GM12878 (cell line): ENCODE results near the gene PYGM. TPM values are rescaled to one million over a fixed set of nuclear protein-coding genes. Genes with fewer than 3 reads are reported as not detected.

Experiments
- ATAC-seq: fragments of 200-7000 bp; cut with Tn5 transposase; 3 replicates; pipeline ENCODE4 v1.9.1; 2020; ENCODE audit warnings: mild to moderate bottlenecking, moderate library complexity
- BruUV-seq: library from RNA; stranded (reverse); fragments of 400-500 nt; replicated peaks from 2 replicates; lab custom pipeline; 2021; lab: Mats Ljungman, UMichigan
- CTCF ChIA-PET: fragments of 300-600 bp; sonication (Branson Sonifier 250); formaldehyde crosslinking; extraction: SDS; loops from one replicate; lab custom pipeline; 2021; ENCODE audit warnings: inconsistent platforms; lab: Yijun Ruan, JAX
- POLR2A ChIA-PET: fragments of 350-600 bp; formaldehyde crosslinking; extraction: SDS; loops from one replicate; lab custom pipeline; 2021; ENCODE audit warnings: inconsistent platforms; lab: Charles Lee
- RAD21 ChIA-PET: fragments of 300-600 bp; sonication (Branson Sonifier 250); formaldehyde crosslinking; loops from one replicate; lab custom pipeline; 2023; ENCODE audit warnings: antibody characterized with exemption; ENCODE audit not compliant: unreplicated experiment; lab: Charles Lee
- SMC1A ChIA-PET: fragments of 300-600 bp; sonication (Branson Sonifier 250); formaldehyde crosslinking; loops from one replicate; lab custom pipeline; 2023; ENCODE audit not compliant: unreplicated experiment, uncharacterized antibody; lab: Charles Lee
- DNase-seq: peaks from one replicate; pipeline ENCODE4 v3.0.0-alpha.2; 2011; ENCODE audit warnings: low read depth, low spot score
- FAIRE-seq: peaks from 3 replicates; lab custom pipeline; 2011; peaks lifted over from hg19 to GRCh38; lab: Jason Lieb, UNC
- H2AFZ ChIP-seq: 2 replicates; pipeline ENCODE4 v1.6.0; 2011; ENCODE audit warnings: low read depth, low read length, control low read depth; ENCODE audit not compliant: control insufficient read depth
- H3K27ac ChIP-seq: 2 replicates; pipeline ENCODE4 v1.5.1; 2011; ENCODE audit warnings: control low read depth; ENCODE audit not compliant: control insufficient read depth, insufficient read depth
- H3K27me3 ChIP-seq, 2 experiments: replicated peaks in 1 of 2; 2 replicates each; pipeline versions ENCODE4 v1.6.0 to v1.6.1; 2011; ENCODE audit warnings: low read length in 1 of 2; ENCODE audit not compliant: control insufficient read depth in 2 of 2, insufficient read depth in 2 of 2
- H3K36me3 ChIP-seq, 2 experiments: 2 replicates each; pipeline ENCODE4 v1.5.1; 2011; ENCODE audit warnings: low read length in 1 of 2; ENCODE audit not compliant: control insufficient read depth in 2 of 2, insufficient read depth in 2 of 2
- H3K4me1 ChIP-seq: 2 replicates; pipeline ENCODE4 v1.6.1; 2011; ENCODE audit warnings: mild to moderate bottlenecking, low read length, moderate library complexity, mixed read lengths; ENCODE audit not compliant: control insufficient read depth, insufficient read depth
- H3K4me2 ChIP-seq: 2 replicates; pipeline ENCODE4 v1.6.0; 2011; ENCODE audit warnings: control low read depth; ENCODE audit not compliant: control insufficient read depth, insufficient read depth
- H3K4me3 ChIP-seq: fragments of 200-600 bp; sonication (generic); 2 replicates; pipeline ENCODE4 v1.5.1; 2016
- H3K79me2 ChIP-seq: 2 replicates; pipeline ENCODE4 v1.6.0; 2011; ENCODE audit warnings: low read length; ENCODE audit not compliant: control insufficient read depth, insufficient read depth
- H3K9ac ChIP-seq: 2 replicates; pipeline ENCODE4 v1.8.0; 2011; ENCODE audit warnings: low read length, control low read depth, mixed read lengths; ENCODE audit not compliant: control insufficient read depth, insufficient read depth
- H3K9me3 ChIP-seq: replicated peaks from 3 replicates; pipeline ENCODE4 v1.5.1; 2011; ENCODE audit warnings: mild to moderate bottlenecking, low read length; ENCODE audit not compliant: control insufficient read depth, insufficient read depth
- H4K20me1 ChIP-seq: 2 replicates; pipeline ENCODE4 v1.6.0; 2011; ENCODE audit not compliant: control insufficient read depth, insufficient read depth
- CHD4 ChIP-seq: fragments of 200-600 bp; sonication (generic); IDR thresholded peaks from 2 replicates; pipeline ENCODE4 v1.6.1; 2016; ENCODE audit warnings: mild to moderate bottlenecking
- ELK1 ChIP-seq: IDR thresholded peaks from 2 replicates; pipeline ENCODE4 v1.6.1; 2012; ENCODE audit warnings: low read depth, low read length, improper control_type of control experiment
- KAT2A ChIP-seq: conservative IDR thresholded peaks from 2 replicates; pipeline ENCODE4 v1.6.1; 2011; ENCODE audit warnings: low read depth, low read length; ENCODE audit not compliant: control insufficient read depth
- MAX ChIP-seq: IDR thresholded peaks from 2 replicates; pipeline ENCODE4 v1.6.1; 2012; ENCODE audit warnings: low read depth, low read length, improper control_type of control experiment
- MYC ChIP-seq: IDR thresholded peaks from 2 replicates; pipeline ENCODE4 v1.6.1; 2011; ENCODE audit warnings: mild to moderate bottlenecking, low read length, moderate library complexity, inconsistent platforms; ENCODE audit not compliant: insufficient read depth, insufficient replicate concordance, insufficient read length, severe bottlenecking
- PBX3 ChIP-seq: IDR thresholded peaks from 2 replicates; pipeline ENCODE4 v1.6.1; 2011; ENCODE audit warnings: mild to moderate bottlenecking, low read depth, low read length, moderate library complexity; ENCODE audit not compliant: insufficient replicate concordance
- SIN3A ChIP-seq: IDR thresholded peaks from 2 replicates; pipeline ENCODE4 v1.6.1; 2012; ENCODE audit warnings: low read depth, low read length, improper control_type of control experiment
- TAF1 ChIP-seq: IDR thresholded peaks from 2 replicates; pipeline ENCODE4 v1.6.1; 2011; ENCODE audit warnings: mild to moderate bottlenecking, low read depth, low read length, borderline replicate concordance
- TARDBP ChIP-seq: IDR thresholded peaks from 2 replicates; pipeline ENCODE4 v1.6.1; 2016; ENCODE audit warnings: borderline replicate concordance
- YBX1 ChIP-seq: fragments of 450-650 bp; IDR thresholded peaks from 2 replicates; pipeline ENCODE4 v1.6.1; 2016; ENCODE audit warnings: antibody characterized with exemption
- WGBS: methylation state at CpG from one replicate; pipeline ENCODE4 v1.1.6; 2016; ENCODE audit warnings: low lambda C conversion rate; ENCODE audit not compliant: insufficient replicate concordance, insufficient coverage; ENCODE audit errors: missing lambda C conversion rate; 5-methylcytosine and 5-hydroxymethylcytosine counted together
- in situ Hi-C: fragments of 300-500 bp; cut with MboI; formaldehyde crosslinking; loops from 9 replicates; pipeline ENCODE4 v1.14.3; 2018; ENCODE audit warnings: mixed read lengths
- intact Hi-C: fragments of 100-400 bp; cut with micrococcal nuclease; formaldehyde crosslinking; loops from one replicate; pipeline ENCODE4 v1.14.2; 2022; ENCODE audit not compliant: unreplicated experiment
- polyA plus RNA-seq, 11 experiments: library from polyadenylated mRNA; depleted of rRNA in 4 of 11; unstranded in 6 of 11; stranded (reverse) in 5 of 11; fragments of >200 nt; fragmentation: Nextera tagmentation in 4 of 11; fragmentation: Illumina TruSeq in 1 of 11; extraction: Ambion mirVana in 4 of 11; extraction: Trizol in 1 of 11; gene quantifications; 1 replicate in 1 of 11; 2 replicates in 10 of 11; pipeline versions ENCODE4 v1.2.1 to v1.2.3, GENCODE V29; 2011 to 2016; ENCODE audit warnings: inconsistent platforms in 2 of 11, missing spikeins in 2 of 11, low read depth in 1 of 11
- total RNA-seq, 4 experiments: library from RNA; depleted of rRNA in 3 of 4; stranded (reverse); fragments of >200 nt in 3 of 4; fragmentation: Illumina TruSeq in 1 of 4; extraction: Trizol in 1 of 4; gene quantifications; 2 replicates each; pipeline versions ENCODE4 v1.2.1 to v1.2.3, GENCODE V29; 2013 to 2021
- TF ChIP-seq, protein P1 (sequence below): fragments of 450-650 bp; IDR thresholded peaks from 2 replicates; pipeline ENCODE4 v1.6.1; 2018; ENCODE audit warnings: borderline replicate concordance, mild to moderate bottlenecking; ENCODE audit not compliant: partially characterized antibody

The PYGM gene
- total and polyA plus RNA-seq, 10 of the 15 experiments (the other 5 are each of a cell fraction or from before 2014, with no cell fraction given) = 0.04 to 3.7 (median 0.27) TPM; not detected in 1

- no TSS peak for BruUV-seq
- DNase-seq (no peak), FAIRE-seq (no peak)
These were observed 26.5 kb upstream of the PYGM start for GRCh38 chr11:64786308-64786707.

More at GRCh38 chr11:64786308-64786707, 26.5 kb upstream of the PYGM start:
- Histone ChIP-seq H3K27ac (no peak overlapping the region), H3K9me3 (no peaks in the 10 kb centered on the region), H3K27me3 (no peaks in the 10 kb centered on the region), H3K36me3 (peaks cover 9 to 11% of the 10 kb centered on the region in 2 experiments; a peak in 3 of 4 replicates), H3K9ac (no peak overlapping the region), H2AFZ (no peak overlapping the region), H3K4me2 (no peak overlapping the region), H4K20me1 (no peaks in the 10 kb centered on the region), H3K4me3 (no peak overlapping the region), H3K79me2 (no peaks in the 10 kb centered on the region), H3K4me1 (peaks cover 13% of the 10 kb centered on the region)
- in situ Hi-C loops (no loop called here), intact Hi-C loops (loop anchor here (2.0 kb wide), 1 partner anchor 54 kb away; no protein-coding TSS in a partner anchor)
- RAD21 ChIA-PET = no interaction called here
- CTCF ChIA-PET = interaction anchor here (0.8 to 5.2 kb wide), 9 partner anchors 11 to 136 kb away, joined by 3 to 41 read pairs (median 4); partner anchors contain the start of genes CDC42BPG, MAP4K2 and RASGRP2
- no peak for ATAC-seq
- POLR2A ChIA-PET = interaction anchor here (0.9 to 1.4 kb wide), 5 partner anchors 14 to 336 kb away, joined by 3 to 5 read pairs (median 3); partner anchors contain the start of genes CDC42BPG, FAU and MRPL49
- TF ChIP-seq CHD4 (no peak), TAF1 (no peak), TARDBP (no peak), ELK1 (no peak), MYC (no peak), KAT2A (no peak), YBX1 (no peak), SIN3A (no peak), PBX3 (no peak), MAX (no peak)
- TF ChIP-seq, protein P1, sequence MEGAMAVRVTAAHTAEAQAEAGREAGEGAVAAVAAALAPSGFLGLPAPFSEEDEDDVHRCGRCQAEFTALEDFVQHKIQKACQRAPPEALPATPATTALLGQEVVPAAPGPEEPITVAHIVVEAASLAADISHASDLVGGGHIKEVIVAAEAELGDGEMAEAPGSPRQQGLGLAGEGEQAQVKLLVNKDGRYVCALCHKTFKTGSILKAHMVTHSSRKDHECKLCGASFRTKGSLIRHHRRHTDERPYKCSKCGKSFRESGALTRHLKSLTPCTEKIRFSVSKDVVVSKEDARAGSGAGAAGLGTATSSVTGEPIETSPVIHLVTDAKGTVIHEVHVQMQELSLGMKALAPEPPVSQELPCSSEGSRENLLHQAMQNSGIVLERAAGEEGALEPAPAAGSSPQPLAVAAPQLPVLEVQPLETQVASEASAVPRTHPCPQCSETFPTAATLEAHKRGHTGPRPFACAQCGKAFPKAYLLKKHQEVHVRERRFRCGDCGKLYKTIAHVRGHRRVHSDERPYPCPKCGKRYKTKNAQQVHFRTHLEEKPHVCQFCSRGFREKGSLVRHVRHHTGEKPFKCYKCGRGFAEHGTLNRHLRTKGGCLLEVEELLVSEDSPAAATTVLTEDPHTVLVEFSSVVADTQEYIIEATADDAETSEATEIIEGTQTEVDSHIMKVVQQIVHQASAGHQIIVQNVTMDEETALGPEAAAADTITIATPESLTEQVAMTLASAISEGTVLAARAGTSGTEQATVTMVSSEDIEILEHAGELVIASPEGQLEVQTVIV = no peak
- SMC1A ChIA-PET = interaction anchor here (0.6 to 2.6 kb wide), 3 partner anchors 14 to 80 kb away, joined by 3 to 9 read pairs (median 3); no protein-coding TSS in a partner anchor
- 79% methylated on average over 10 of the region's 10 CpGs for WGBS
